ENCODE data around the gene ARID3A. TPM values are rescaled to one million over a fixed set of nuclear protein-coding genes. Genes with fewer than 3 reads are reported as not detected.

ARID3A gene
- total and polyA plus RNA-seq, 2 of the 13 experiments (the other 11 are each of a cell fraction or from before 2014, with no cell fraction given): 71.3 to 77.9 TPM

DNA sequence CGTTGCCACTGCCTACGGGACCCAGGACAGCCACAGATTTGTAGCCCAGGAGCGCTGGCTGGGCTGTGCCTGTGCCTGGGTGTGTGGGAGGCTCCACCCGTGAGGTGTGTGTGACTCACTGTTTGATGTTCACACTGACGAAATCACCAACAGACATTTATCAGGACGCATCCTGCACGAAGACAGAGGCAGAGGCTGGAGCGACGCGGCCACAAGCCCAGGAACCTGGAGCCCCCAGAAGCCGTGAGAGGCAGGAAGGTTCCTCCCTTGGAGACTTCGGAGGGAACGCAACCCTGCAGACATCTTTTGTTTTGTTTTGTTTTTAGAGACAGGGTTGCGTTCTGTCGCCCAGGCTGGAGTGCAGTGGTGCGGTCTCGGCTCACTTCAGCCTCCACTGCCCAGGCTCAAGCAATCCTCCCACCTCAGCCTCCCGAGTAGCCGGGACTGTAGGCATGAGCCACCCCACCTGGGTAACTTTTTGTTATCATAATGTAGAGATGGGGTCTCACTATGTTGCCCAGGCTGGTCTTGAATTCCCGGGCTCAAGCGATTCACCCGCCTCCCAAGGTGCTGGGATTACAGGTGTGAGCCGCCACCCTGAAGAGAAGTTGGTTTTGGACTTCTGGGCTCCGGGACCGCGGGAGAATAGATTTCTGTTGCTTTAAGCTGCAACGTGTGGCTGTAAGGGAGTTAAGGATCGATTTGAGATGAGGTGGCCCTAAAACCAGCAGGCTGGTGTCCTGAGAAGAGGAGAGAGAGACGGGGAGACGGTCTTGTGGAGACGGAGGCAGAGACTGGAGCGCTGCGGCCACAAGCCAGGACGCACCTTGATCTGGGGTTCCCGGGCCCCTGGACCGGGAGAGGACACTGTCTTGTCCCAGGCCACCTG, 33.4 kb downstream of the ARID3A start (continued):
- TF ChIP-seq, protein P1, sequence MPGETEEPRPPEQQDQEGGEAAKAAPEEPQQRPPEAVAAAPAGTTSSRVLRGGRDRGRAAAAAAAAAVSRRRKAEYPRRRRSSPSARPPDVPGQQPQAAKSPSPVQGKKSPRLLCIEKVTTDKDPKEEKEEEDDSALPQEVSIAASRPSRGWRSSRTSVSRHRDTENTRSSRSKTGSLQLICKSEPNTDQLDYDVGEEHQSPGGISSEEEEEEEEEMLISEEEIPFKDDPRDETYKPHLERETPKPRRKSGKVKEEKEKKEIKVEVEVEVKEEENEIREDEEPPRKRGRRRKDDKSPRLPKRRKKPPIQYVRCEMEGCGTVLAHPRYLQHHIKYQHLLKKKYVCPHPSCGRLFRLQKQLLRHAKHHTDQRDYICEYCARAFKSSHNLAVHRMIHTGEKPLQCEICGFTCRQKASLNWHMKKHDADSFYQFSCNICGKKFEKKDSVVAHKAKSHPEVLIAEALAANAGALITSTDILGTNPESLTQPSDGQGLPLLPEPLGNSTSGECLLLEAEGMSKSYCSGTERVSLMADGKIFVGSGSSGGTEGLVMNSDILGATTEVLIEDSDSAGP (CRISPR knock-in tag; IDR thresholded peaks at IDR 0.05; ENCODE audit: borderline replicate concordance): no peak
- TF ChIP-seq TBX3 (IDR thresholded peaks at IDR 0.05; ENCODE audit: borderline replicate concordance) (0 out of 2 replicates have a peak, but pooled peaks have one; percentile 21), ATF7 (IDR thresholded peaks at IDR 0.05) (no peak), ATF7 (CRISPR knock-in tag; IDR thresholded peaks at IDR 0.05) (no peak), NFATC3 (CRISPR knock-in tag; IDR thresholded peaks at IDR 0.05) (no peak), ZSCAN30 (CRISPR knock-in tag; IDR thresholded peaks at IDR 0.05) (no peak), ZNF264 (CRISPR knock-in tag; IDR thresholded peaks at IDR 0.05) (no peak), ZNF75D (CRISPR knock-in tag; IDR thresholded peaks at IDR 0.05; ENCODE audit: borderline replicate concordance) (no peak), BHLHE40 (IDR thresholded peaks at IDR 0.05; ENCODE audit: low read length) (peak; percentile 37; the same call in 1 of the 2 replicates), SP2 (CRISPR knock-in tag; IDR thresholded peaks at IDR 0.05) (no peak), TBX2 (CRISPR knock-in tag; IDR thresholded peaks at IDR 0.05; ENCODE audit: borderline replicate concordance) (peak; percentile 45; the same call in 1 of the 2 replicates), CEBPG (CRISPR knock-in tag; IDR thresholded peaks at IDR 0.05) (peak; percentile 41), MTF1 (CRISPR knock-in tag; IDR thresholded peaks at IDR 0.05) (no peak), HOXA3 (CRISPR knock-in tag; IDR thresholded peaks at IDR 0.05) (peak; percentile 45; the same call in 1 of the 2 replicates), FOXA3 (CRISPR knock-in tag; IDR thresholded peaks at IDR 0.05) (peak; percentile 45; the same call in 1 of the 2 replicates), ZNF746 (CRISPR knock-in tag; IDR thresholded peaks at IDR 0.05) (0 out of 2 replicates have a peak, but pooled peaks have one; percentile 28), ZNF136 (CRISPR knock-in tag; IDR thresholded peaks at IDR 0.05; ENCODE audit: low read depth) (no peak), KAT7 (CRISPR knock-in tag; IDR thresholded peaks at IDR 0.05; ENCODE audit: borderline replicate concordance) (no peak), FIP1L1 (IDR thresholded peaks at IDR 0.05; ENCODE audit: borderline replicate concordance, insufficient read depth, low read depth, low read length) (0 out of 2 replicates have a peak, but pooled peaks have one; percentile 37), ZNF598 (CRISPR knock-in tag; IDR thresholded peaks at IDR 0.05; ENCODE audit: borderline replicate concordance) (no peak), PAF1 (CRISPR knock-in tag; IDR thresholded peaks at IDR 0.05) (no peak), ZNF441 (CRISPR knock-in tag; IDR thresholded peaks at IDR 0.05; ENCODE audit: borderline replicate concordance) (no peak), TBP (CRISPR knock-in tag; IDR thresholded peaks at IDR 0.05) (no peak)
- TF ChIP-seq, protein P2, sequence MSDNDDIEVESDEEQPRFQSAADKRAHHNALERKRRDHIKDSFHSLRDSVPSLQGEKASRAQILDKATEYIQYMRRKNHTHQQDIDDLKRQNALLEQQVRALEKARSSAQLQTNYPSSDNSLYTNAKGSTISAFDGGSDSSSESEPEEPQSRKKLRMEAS (IDR thresholded peaks at IDR 0.05): no peak
- TF ChIP-seq, protein P3, sequence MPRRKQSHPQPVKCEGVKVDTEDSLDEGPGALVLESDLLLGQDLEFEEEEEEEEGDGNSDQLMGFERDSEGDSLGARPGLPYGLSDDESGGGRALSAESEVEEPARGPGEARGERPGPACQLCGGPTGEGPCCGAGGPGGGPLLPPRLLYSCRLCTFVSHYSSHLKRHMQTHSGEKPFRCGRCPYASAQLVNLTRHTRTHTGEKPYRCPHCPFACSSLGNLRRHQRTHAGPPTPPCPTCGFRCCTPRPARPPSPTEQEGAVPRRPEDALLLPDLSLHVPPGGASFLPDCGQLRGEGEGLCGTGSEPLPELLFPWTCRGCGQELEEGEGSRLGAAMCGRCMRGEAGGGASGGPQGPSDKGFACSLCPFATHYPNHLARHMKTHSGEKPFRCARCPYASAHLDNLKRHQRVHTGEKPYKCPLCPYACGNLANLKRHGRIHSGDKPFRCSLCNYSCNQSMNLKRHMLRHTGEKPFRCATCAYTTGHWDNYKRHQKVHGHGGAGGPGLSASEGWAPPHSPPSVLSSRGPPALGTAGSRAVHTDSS (CRISPR knock-in tag; conservative IDR thresholded peaks at IDR 0.05): no peak
- TF ChIP-seq, protein P4, sequence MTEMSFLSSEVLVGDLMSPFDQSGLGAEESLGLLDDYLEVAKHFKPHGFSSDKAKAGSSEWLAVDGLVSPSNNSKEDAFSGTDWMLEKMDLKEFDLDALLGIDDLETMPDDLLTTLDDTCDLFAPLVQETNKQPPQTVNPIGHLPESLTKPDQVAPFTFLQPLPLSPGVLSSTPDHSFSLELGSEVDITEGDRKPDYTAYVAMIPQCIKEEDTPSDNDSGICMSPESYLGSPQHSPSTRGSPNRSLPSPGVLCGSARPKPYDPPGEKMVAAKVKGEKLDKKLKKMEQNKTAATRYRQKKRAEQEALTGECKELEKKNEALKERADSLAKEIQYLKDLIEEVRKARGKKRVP (CRISPR knock-in tag; IDR thresholded peaks at IDR 0.05): peak in 1 of 2 experiments; percentile 45; a peak in 1 of 4 replicates

All from HepG2 (cell line).